ENCODE data around the gene VGLL4.

DNA sequence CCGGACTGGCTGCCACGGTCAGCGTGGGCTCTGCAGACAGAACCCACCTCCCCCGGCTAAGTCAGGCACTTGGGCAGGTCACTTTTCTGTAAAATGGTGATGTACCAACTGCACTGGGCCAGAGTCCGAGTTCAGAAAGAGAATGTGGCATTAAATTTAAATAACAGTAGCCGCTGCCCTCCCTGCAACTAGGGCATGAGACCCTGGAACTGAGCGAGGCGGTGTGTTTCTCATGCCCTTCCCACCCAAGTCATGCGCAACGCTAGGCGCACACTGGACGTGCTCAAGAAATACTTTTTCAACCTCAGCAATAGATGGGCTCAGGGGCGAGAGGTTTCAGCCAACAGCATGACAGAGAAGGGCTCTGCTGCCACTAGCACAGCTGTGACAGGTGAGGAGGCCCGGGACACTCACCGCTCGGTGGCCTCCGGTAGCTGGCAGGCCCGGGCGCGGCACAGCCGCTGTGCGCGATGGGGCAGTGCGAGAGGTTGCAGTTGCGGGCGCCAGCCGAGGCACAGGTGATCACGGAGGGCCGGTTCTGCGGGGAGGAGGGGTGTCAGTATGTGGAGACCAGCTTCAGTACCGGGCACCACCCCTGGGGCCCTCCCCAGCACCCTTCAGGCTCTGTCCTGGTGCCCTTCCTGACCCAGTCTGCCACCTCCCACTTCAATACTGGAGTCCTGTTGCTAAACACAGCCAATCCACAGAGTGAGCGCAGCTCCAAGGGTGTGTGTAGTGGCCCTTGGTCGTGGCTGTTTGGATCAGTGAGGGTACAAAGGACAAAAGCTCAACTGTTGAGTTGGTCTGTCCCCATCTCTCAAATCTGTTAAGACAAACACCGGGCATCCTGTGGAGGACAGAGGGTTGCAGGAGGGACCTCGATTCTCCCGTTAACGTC, 84.5 kb downstream of the VGLL4 start:
- TF ChIP-seq, protein P1, sequence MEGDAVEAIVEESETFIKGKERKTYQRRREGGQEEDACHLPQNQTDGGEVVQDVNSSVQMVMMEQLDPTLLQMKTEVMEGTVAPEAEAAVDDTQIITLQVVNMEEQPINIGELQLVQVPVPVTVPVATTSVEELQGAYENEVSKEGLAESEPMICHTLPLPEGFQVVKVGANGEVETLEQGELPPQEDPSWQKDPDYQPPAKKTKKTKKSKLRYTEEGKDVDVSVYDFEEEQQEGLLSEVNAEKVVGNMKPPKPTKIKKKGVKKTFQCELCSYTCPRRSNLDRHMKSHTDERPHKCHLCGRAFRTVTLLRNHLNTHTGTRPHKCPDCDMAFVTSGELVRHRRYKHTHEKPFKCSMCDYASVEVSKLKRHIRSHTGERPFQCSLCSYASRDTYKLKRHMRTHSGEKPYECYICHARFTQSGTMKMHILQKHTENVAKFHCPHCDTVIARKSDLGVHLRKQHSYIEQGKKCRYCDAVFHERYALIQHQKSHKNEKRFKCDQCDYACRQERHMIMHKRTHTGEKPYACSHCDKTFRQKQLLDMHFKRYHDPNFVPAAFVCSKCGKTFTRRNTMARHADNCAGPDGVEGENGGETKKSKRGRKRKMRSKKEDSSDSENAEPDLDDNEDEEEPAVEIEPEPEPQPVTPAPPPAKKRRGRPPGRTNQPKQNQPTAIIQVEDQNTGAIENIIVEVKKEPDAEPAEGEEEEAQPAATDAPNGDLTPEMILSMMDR (IDR thresholded peaks at IDR 0.05), result no peak
- no peak for TF ChIP-seq POLR2AphosphoS5 (IDR thresholded peaks at IDR 0.05; ENCODE audit: insufficient read depth in 1 of 2, low read depth in 1 of 2)
